A549 (cell line): ENCODE data around the gene PRSS57. TPM values are rescaled to one million over a fixed set of nuclear protein-coding genes. Genes with fewer than 3 reads are reported as not detected.

Experiments used
- ATAC-seq, 2 experiments: fragments of 200-7000 bp in 1 of 2; fragments of >200 bp in 1 of 2; cut with Nextera tagmentation in 1 of 2; cut with Tn5 transposase in 1 of 2; 3 replicates each; pipeline versions ENCODE4 v1.8.0 to v1.9.1; 2018 to 2020; ENCODE audit warnings: mild to moderate bottlenecking in 1 of 2, moderate library complexity in 1 of 2
- CTCF ChIA-PET: fragments of 300-600 bp; sonication (Branson Sonifier 250); formaldehyde crosslinking; extraction: SDS; loops from one replicate; lab custom pipeline; 2021; ENCODE audit warnings: antibody characterized with exemption, inconsistent platforms; lab: Yijun Ruan, JAX
- POLR2A ChIA-PET: fragments of 350-600 bp; formaldehyde crosslinking; extraction: SDS; loops from one replicate; lab custom pipeline; 2021; ENCODE audit warnings: antibody characterized with exemption, inconsistent platforms; lab: Yijun Ruan, JAX
- DNase-seq, 2 experiments: peaks; one replicate each; pipeline versions ENCODE4 v3.0.0 to v3.0.0-alpha.2; 2011 to 2016; ENCODE audit warnings: low read depth in 1 of 2, low spot score in 1 of 2
- FAIRE-seq: peaks from 2 replicates; lab custom pipeline; 2011; peaks lifted over from hg19 to GRCh38; lab: Jason Lieb, UNC
- H3K27ac ChIP-seq, 2 experiments: fragments of >200 bp; sonication (Bioruptor Twin); formaldehyde crosslinking; 3 replicates each; pipeline ENCODE4 v1.5.1; 2016 to 2017
- H3K4me1 ChIP-seq: fragments of >200 bp; sonication (Bioruptor Twin); formaldehyde crosslinking; 3 replicates; pipeline ENCODE4 v1.6.1; 2016
- H3K4me2 ChIP-seq: fragments of >200 bp; sonication (Bioruptor Twin); formaldehyde crosslinking; 3 replicates; pipeline ENCODE4 v1.6.1; 2016
- H3K4me3 ChIP-seq: fragments of >200 bp; sonication (Bioruptor Twin); formaldehyde crosslinking; 3 replicates; pipeline ENCODE4 v1.5.1; 2016
- H3K9me3 ChIP-seq: fragments of >200 bp; sonication (Bioruptor Twin); formaldehyde crosslinking; 3 replicates; pipeline ENCODE4 v1.6.1; 2016
- CBX2 ChIP-seq: fragments of 200-600 bp; sonication (generic); IDR thresholded peaks from 2 replicates; pipeline ENCODE4 v1.6.1; 2016; ENCODE audit warnings: low read depth, mild to moderate bottlenecking, borderline replicate concordance
- CBX8 ChIP-seq: fragments of 200-600 bp; sonication (generic); IDR thresholded peaks from 2 replicates; pipeline ENCODE4 v1.6.1; 2016
- CEBPB ChIP-seq, 2 experiments: fragments of >200 bp in 1 of 2; sonication (Bioruptor Twin) in 1 of 2; formaldehyde crosslinking in 1 of 2; IDR thresholded peaks; 2 replicates each; pipeline ENCODE4 v1.6.1; 2012 to 2016
- ESRRA ChIP-seq: fragments of 150-350 bp; IDR thresholded peaks from 2 replicates; pipeline ENCODE4 v1.6.1; 2014; ENCODE audit warnings: mild to moderate bottlenecking, low read length, borderline replicate concordance
- FOSB ChIP-seq: fragments of 250-450 bp; sonication (Bioruptor Pico); IDR thresholded peaks from 2 replicates; pipeline ENCODE4 v1.5.0; 2020; ENCODE audit warnings: mild to moderate bottlenecking, moderate library complexity
- GATA3 ChIP-seq: IDR thresholded peaks from 2 replicates; pipeline ENCODE4 v1.6.1; 2012; ENCODE audit warnings: borderline replicate concordance
- HOXB5 ChIP-seq: fragments of 250-450 bp; sonication (Bioruptor Pico); IDR thresholded peaks from 2 replicates; pipeline ENCODE4 v1.5.0; 2020; ENCODE audit warnings: mild to moderate bottlenecking, moderate library complexity
- KDM5A ChIP-seq: fragments of 200-600 bp; sonication (generic); IDR thresholded peaks from 2 replicates; pipeline ENCODE4 v1.6.1; 2016; ENCODE audit warnings: antibody characterized with exemption, mild to moderate bottlenecking
- MAFK ChIP-seq: fragments of 450-650 bp; IDR thresholded peaks from 2 replicates; pipeline ENCODE4 v1.6.1; 2014; ENCODE audit not compliant: partially characterized antibody
- NFE2L2 ChIP-seq: fragments of 150-350 bp; conservative IDR thresholded peaks from 2 replicates; pipeline ENCODE4 v1.6.1; 2014; ENCODE audit warnings: low read length
- NPAS2 ChIP-seq: fragments of 250-450 bp; sonication (Bioruptor Pico); IDR thresholded peaks from 2 replicates; pipeline ENCODE4 v1.8.0; 2022; ENCODE audit warnings: mild to moderate bottlenecking, moderate library complexity, borderline replicate concordance
- PHF8 ChIP-seq: fragments of 200-600 bp; sonication (generic); IDR thresholded peaks from 2 replicates; pipeline ENCODE4 v1.6.1; 2016; ENCODE audit warnings: low read depth, mild to moderate bottlenecking, antibody characterized with exemption, moderate library complexity, borderline replicate concordance
- POLR2A ChIP-seq: IDR thresholded peaks from 2 replicates; pipeline ENCODE4 v1.6.1; 2012; ENCODE audit warnings: mild to moderate bottlenecking, low read length
- RAD21 ChIP-seq, 2 experiments: fragments of >200 bp in 1 of 2; sonication (Bioruptor Twin) in 1 of 2; formaldehyde crosslinking in 1 of 2; IDR thresholded peaks in 1 of 2; conservative IDR thresholded peaks in 1 of 2; 2 replicates in 1 of 2; 3 replicates in 1 of 2; pipeline ENCODE4 v1.6.1; 2012 to 2018; ENCODE audit warnings: inconsistent platforms in 1 of 2
- RARB ChIP-seq: fragments of 250-450 bp; sonication (Bioruptor Pico); IDR thresholded peaks from 2 replicates; pipeline ENCODE4 v1.8.0; 2021; ENCODE audit warnings: mild to moderate bottlenecking, moderate library complexity
- RCOR1 ChIP-seq: fragments of 150-350 bp; IDR thresholded peaks from 2 replicates; pipeline ENCODE4 v1.6.1; 2014; ENCODE audit warnings: antibody characterized with exemption, low read length, low read depth
- TFCP2L1 ChIP-seq: fragments of 250-450 bp; sonication (Bioruptor Pico); IDR thresholded peaks from 2 replicates; pipeline ENCODE4 v1.5.0; 2021; ENCODE audit warnings: mild to moderate bottlenecking
- TP53 ChIP-seq: fragments of 250-450 bp; sonication (Bioruptor Pico); IDR thresholded peaks from 2 replicates; pipeline ENCODE4 v1.5.0; 2021; ENCODE audit warnings: mild to moderate bottlenecking, moderate library complexity
- ZC3H11A ChIP-seq: fragments of 450-650 bp; IDR thresholded peaks from 2 replicates; pipeline ENCODE4 v1.6.1; 2014; ENCODE audit warnings: antibody characterized with exemption, mild to moderate bottlenecking
- WGBS: methylation state at CpG from one replicate; pipeline ENCODE4 v1.1.6; 2017; ENCODE audit errors: missing lambda C conversion rate; 5-methylcytosine and 5-hydroxymethylcytosine counted together
- polyA plus RNA-seq, 4 experiments: library from polyadenylated mRNA; depleted of rRNA in 3 of 4; stranded (reverse); fragments of >200 nt; fragmentation: RNase III in 1 of 4; extraction: RNeasy Plus Mini Kit Qiagen cat#74134 plus additional on column Dnase treatment in 1 of 4; gene quantifications; 2 replicates in 3 of 4; 3 replicates in 1 of 4; pipeline ENCODE4 v1.2.3, GENCODE V29; 2011 to 2017
- TF ChIP-seq, protein P1 (sequence below): IDR thresholded peaks from 2 replicates; pipeline ENCODE4 v1.6.1; 2012
- TF ChIP-seq, protein P2 (sequence below): fragments of 200-600 bp; sonication (generic); IDR thresholded peaks from 2 replicates; pipeline ENCODE4 v1.6.1; 2016; ENCODE audit warnings: antibody characterized with exemption, mild to moderate bottlenecking, moderate library complexity
- TF ChIP-seq, protein P3 (sequence below): IDR thresholded peaks from 2 replicates; pipeline ENCODE4 v1.6.1; 2012; ENCODE audit warnings: low read depth, borderline replicate concordance
- TF ChIP-seq, protein P4 (sequence below): fragments of 250-450 bp; sonication (Bioruptor Pico); IDR thresholded peaks from 2 replicates; pipeline ENCODE4 v1.5.0; 2021; ENCODE audit warnings: mild to moderate bottlenecking, moderate library complexity, borderline replicate concordance

The PRSS57 gene
- polyA plus RNA-seq, 2 of the 4 experiments (the other 2 are of a cell fraction): 0.10 TPM; not detected in 1

DNA sequence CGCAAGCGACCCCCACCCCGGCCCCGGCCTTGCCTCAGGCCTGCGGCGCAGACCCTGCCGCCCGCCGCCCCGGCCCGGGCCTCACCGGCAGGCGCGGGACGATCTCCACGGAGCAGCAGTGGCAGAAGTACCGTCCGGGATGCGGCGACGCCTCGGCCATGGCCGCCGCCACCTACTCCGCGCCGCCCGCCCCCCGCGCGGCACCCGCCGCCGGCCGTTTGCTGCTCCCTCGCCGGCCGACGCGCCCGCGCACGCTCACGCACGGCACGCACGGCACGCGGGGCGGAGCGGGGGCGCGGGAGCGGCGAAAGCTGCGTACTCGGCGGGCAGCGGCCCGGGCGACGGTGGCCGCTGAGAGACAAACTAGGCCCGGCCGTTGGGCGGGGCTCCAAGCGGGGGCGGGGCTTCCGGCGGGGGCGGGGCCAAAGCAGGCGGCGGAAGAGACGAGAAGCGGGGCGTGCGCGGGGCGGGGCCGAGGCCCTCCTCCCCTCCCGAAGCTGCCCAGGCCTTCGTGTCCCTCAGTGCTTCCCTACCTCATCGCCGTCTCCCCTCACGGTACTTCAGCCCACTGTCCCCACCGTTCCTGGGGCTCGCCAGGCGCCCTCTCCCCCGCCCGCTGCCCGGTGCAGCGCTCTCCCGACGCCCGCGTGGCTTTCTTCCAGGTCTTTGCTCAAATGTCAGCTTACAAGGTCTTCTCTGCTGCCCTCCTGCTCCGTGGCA lies 32.1 kb downstream of the PRSS57 start, which contains the start of gene RNF126 (continued):
- no peak for TF ChIP-seq TFCP2L1 (CRISPR knock-in tag)
- TF ChIP-seq, all 56 proteins: peak for 5

DNA sequence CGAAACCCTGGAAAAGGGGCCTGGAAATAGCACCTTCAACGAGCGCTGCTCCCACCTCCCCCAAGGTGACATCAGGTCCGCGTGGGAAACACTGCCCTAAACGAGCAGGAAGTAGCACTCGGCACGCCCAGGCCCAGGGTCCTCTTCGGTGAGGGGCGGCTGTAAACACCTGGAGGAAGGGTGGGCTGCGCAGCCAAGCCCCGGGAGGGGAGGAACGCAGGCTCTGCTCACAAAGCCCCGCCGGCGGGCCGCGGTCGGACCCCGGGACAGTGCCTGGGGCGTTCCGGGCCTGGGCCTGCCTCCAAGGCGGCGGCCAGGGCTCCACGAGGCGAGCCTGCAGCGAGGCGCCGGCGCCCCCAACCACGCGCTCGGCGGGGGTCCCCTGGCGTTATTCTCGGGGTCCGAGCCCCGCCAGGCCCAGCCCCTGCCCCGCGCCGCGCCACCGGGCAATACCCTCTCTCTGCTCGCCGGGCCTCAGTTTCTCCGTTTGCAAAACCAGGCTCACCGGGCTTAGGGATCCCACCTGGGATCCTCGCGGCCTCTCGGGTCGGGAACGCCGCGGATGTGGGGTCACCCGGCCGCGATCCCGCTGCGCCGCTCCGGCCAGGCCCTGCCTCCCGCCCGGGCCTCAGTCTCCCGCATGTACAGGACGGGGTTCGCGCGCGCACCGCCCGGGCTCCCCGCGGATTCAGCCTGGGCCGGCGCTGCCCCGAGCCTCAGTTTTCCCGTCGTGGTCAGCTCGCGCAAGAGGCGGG lies 32.9 kb downstream of the PRSS57 start:
- TF ChIP-seq MAFK (no peak), GATA3 (no peak), CBX2 (no peak), RCOR1 (no peak), TP53 (CRISPR knock-in tag) (no peak), POLR2A (no peak), FOSB (CRISPR knock-in tag) (no peak), PHF8 (peak; percentile 44; the same call in 1 of the 2 replicates), NPAS2 (CRISPR knock-in tag) (no peak)
- TF ChIP-seq, protein P1, sequence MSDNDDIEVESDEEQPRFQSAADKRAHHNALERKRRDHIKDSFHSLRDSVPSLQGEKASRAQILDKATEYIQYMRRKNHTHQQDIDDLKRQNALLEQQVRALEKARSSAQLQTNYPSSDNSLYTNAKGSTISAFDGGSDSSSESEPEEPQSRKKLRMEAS: peak; percentile 31; the same call in 1 of the 2 replicates
- TF ChIP-seq, protein P2, sequence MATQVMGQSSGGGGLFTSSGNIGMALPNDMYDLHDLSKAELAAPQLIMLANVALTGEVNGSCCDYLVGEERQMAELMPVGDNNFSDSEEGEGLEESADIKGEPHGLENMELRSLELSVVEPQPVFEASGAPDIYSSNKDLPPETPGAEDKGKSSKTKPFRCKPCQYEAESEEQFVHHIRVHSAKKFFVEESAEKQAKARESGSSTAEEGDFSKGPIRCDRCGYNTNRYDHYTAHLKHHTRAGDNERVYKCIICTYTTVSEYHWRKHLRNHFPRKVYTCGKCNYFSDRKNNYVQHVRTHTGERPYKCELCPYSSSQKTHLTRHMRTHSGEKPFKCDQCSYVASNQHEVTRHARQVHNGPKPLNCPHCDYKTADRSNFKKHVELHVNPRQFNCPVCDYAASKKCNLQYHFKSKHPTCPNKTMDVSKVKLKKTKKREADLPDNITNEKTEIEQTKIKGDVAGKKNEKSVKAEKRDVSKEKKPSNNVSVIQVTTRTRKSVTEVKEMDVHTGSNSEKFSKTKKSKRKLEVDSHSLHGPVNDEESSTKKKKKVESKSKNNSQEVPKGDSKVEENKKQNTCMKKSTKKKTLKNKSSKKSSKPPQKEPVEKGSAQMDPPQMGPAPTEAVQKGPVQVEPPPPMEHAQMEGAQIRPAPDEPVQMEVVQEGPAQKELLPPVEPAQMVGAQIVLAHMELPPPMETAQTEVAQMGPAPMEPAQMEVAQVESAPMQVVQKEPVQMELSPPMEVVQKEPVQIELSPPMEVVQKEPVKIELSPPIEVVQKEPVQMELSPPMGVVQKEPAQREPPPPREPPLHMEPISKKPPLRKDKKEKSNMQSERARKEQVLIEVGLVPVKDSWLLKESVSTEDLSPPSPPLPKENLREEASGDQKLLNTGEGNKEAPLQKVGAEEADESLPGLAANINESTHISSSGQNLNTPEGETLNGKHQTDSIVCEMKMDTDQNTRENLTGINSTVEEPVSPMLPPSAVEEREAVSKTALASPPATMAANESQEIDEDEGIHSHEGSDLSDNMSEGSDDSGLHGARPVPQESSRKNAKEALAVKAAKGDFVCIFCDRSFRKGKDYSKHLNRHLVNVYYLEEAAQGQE: no peak
- TF ChIP-seq, protein P3, sequence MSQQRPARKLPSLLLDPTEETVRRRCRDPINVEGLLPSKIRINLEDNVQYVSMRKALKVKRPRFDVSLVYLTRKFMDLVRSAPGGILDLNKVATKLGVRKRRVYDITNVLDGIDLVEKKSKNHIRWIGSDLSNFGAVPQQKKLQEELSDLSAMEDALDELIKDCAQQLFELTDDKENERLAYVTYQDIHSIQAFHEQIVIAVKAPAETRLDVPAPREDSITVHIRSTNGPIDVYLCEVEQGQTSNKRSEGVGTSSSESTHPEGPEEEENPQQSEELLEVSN: no peak
- CTCF ChIA-PET: interaction anchor here (0.6 to 1.9 kb wide), 4 partner anchors 72 to 261 kb away, joined by 5 to 11 read pairs (median 7); no protein-coding TSS in a partner anchor
- POLR2A ChIA-PET: interaction anchor here (0.6 to 1.4 kb wide), 5 partner anchors 15 to 88 kb away, joined by 3 to 8 read pairs (median 4); partner anchors contain the start of genes FSTL3 and MISP
- H3K4me3 ChIP-seq: peak overlapping the region; percentile 100
- DNase-seq (peak in 1 of 2 experiments; percentile 46), FAIRE-seq (no peak), ATAC-seq (peak in 1 of 2 experiments; percentile 13; a peak in 2 of 6 replicates)
- peak overlapping the region; percentile 99 to 100 for H3K27ac ChIP-seq
- 0% methylated on average over 3 of the region's 81 CpGs for WGBS
- H3K4me2 ChIP-seq: peak overlapping the region; percentile 98
- no peaks in the 10 kb centered on the region for H3K9me3 ChIP-seq
- H3K4me1 ChIP-seq: peaks cover 24% of the 10 kb centered on the region; the same call in 2 of the 3 replicates

DNA sequence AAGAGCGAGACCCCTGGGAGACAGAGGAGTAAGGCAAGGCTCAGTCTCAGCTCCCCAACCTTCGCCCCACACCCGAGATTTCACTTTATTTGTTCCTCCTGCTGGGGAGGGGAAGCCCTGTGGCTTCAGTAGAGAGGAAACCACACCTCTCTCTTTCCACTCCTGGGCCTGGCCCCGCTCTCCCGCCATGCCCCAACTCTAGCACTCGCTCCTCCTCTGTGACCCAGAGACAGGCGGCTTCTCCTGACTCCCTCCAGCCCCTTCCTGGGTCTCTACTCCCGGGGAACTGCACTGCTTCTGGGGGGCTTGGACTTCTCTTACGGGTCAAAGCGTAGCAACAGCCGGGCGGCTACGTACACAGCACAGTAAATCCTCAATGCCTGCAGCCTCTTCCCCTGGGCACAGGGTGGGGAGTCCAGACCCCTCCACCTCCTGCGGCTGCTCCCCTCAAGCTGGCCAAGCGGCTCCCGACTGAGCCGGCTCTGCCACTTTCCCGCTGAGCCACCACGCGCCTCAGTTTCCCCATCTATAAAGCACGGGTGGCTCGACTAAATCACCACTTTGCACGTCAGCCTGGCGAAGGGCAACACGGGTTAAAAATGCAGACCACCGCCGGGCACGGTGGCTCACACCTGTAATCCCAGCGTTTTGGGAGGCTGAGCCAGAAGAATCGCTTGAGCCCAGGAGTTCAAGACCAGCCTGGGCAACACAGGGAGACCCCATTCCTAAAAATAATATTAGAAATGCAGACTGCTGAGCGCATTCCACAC lies 33.6 kb downstream of the PRSS57 start:
- H3K27ac ChIP-seq: peak overlapping the region; percentile 99 to 100
- ATAC-seq: 0 out of 6 replicates have a peak, but pooled peaks of 1 of the 2 experiments have one; percentile 6
- ChIA-PET CTCF (interaction anchor here (1.0 kb wide), 1 partner anchor 74 kb away, joined by 4 read pairs; no protein-coding TSS in a partner anchor), POLR2A (no interaction called here)
- FAIRE-seq: no peak
- 20% methylated on average over 22 of the region's 31 CpGs for WGBS
- TF ChIP-seq RAD21 (conservative IDR thresholded peaks at IDR 0.05 in 1 of 2, IDR thresholded peaks at IDR 0.05 in 1 of 2) (no peak), NPAS2 (CRISPR knock-in tag) (no peak), FOSB (CRISPR knock-in tag) (no peak), ZC3H11A (no peak), CBX8 (no peak), KDM5A (no peak), TP53 (CRISPR knock-in tag) (no peak), RARB (CRISPR knock-in tag) (no peak), HOXB5 (CRISPR knock-in tag) (no peak), MAFK (no peak), ESRRA (no peak), CEBPB (IDR thresholded peaks at IDR 0.05) (no peak), NFE2L2 (no peak)
- TF ChIP-seq, protein P1: no peak
- TF ChIP-seq, protein P4, sequence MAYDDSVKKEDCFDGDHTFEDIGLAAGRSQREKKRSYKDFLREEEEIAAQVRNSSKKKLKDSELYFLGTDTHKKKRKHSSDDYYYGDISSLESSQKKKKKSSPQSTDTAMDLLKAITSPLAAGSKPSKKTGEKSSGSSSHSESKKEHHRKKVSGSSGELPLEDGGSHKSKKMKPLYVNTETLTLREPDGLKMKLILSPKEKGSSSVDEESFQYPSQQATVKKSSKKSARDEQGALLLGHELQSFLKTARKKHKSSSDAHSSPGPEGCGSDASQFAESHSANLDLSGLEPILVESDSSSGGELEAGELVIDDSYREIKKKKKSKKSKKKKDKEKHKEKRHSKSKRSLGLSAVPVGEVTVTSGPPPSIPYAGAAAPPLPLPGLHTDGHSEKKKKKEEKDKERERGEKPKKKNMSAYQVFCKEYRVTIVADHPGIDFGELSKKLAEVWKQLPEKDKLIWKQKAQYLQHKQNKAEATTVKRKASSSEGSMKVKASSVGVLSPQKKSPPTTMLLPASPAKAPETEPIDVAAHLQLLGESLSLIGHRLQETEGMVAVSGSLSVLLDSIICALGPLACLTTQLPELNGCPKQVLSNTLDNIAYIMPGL (CRISPR knock-in tag): no peak
- peak overlapping the region; percentile 100 for H3K4me3 ChIP-seq
- H3K4me1 ChIP-seq: peaks cover 24% of the 10 kb centered on the region; the same call in 2 of the 3 replicates
- H3K9me3 ChIP-seq: no peaks in the 10 kb centered on the region
- peak overlapping the region; percentile 98 for H3K4me2 ChIP-seq
- no peak for DNase-seq
